Testis (tissue), 2 donors: ENCODE results near the gene SIGLEC5.

Experiments
- POLR2A ChIP-seq: fragments of 450-650 bp; IDR thresholded peaks from one replicate; pipeline ENCODE4 v1.6.1; 2017; ENCODE audit warnings: antibody characterized with exemption, mild to moderate bottlenecking, moderate library complexity
- TF ChIP-seq, protein P1 (sequence below), 3 experiments: fragments of 450-650 bp in 2 of 3; fragments of 200-600 bp in 1 of 3; sonication (generic) in 1 of 3; IDR thresholded peaks; one replicate each; pipeline ENCODE4 v1.5.1; 2016 to 2019; ENCODE audit warnings: antibody characterized with exemption in 3 of 3, mild to moderate bottlenecking in 2 of 3, moderate library complexity in 1 of 3

DNA sequence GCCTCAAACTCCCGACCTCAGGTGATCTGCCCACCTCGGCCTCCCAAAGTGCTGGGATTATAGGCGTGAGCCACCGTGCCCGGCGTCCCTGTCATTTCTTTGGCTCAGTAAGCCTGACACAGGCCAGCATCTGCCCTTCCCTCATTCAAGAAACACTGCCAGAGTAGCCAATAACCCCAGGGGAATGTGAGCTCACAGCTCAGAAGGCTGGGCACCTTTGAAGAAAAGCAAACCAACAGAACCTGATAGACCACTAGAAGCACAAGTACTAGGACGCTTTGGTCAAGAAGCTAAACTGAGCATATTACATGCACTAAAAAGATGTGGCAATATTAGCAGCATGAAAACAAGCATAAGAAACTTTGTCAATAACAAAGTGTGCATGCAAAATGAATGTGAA is 14.2 kb downstream of the SIGLEC5 start:
- TF ChIP-seq, protein P1, sequence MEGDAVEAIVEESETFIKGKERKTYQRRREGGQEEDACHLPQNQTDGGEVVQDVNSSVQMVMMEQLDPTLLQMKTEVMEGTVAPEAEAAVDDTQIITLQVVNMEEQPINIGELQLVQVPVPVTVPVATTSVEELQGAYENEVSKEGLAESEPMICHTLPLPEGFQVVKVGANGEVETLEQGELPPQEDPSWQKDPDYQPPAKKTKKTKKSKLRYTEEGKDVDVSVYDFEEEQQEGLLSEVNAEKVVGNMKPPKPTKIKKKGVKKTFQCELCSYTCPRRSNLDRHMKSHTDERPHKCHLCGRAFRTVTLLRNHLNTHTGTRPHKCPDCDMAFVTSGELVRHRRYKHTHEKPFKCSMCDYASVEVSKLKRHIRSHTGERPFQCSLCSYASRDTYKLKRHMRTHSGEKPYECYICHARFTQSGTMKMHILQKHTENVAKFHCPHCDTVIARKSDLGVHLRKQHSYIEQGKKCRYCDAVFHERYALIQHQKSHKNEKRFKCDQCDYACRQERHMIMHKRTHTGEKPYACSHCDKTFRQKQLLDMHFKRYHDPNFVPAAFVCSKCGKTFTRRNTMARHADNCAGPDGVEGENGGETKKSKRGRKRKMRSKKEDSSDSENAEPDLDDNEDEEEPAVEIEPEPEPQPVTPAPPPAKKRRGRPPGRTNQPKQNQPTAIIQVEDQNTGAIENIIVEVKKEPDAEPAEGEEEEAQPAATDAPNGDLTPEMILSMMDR (IDR thresholded peaks at IDR 0.05): no peak
- TF ChIP-seq POLR2A: no peak
